Chondrocyte (in vitro differentiated cells): Measurements from ENCODE around the gene PRMT7. TPM values are rescaled to one million over a fixed set of nuclear protein-coding genes. Genes with fewer than 3 reads are reported as not detected.
A peak's percentile ranks its signal among the peaks of the same experiment; 100 is the strongest.

ENCODE experiments used
- DNase-seq: peaks from one replicate; pipeline ENCODE4 v3.0.0; 2021; ENCODE audit warnings: mixed read lengths, low spot score
- H3K27ac Mint-ChIP-seq: one replicate; pipeline ENCODE4 v1.8.0; 2021; ENCODE audit warnings: mild to moderate bottlenecking, moderate library complexity, mixed read lengths; ENCODE audit not compliant: unreplicated experiment
- H3K27me3 Mint-ChIP-seq: 2 replicates; pipeline ENCODE4 v1.8.0; 2021; ENCODE audit warnings: low read depth, mixed read lengths
- H3K36me3 Mint-ChIP-seq: 2 replicates; pipeline ENCODE4 v1.8.0; 2021; ENCODE audit warnings: low read depth, mixed read lengths
- H3K4me1 Mint-ChIP-seq: 2 replicates; pipeline ENCODE4 v1.8.0; 2021; ENCODE audit warnings: low read depth, mild to moderate bottlenecking, mixed read lengths
- H3K4me3 Mint-ChIP-seq: one replicate; pipeline ENCODE4 v1.8.0; 2021; ENCODE audit warnings: mild to moderate bottlenecking, moderate library complexity, mixed read lengths; ENCODE audit not compliant: unreplicated experiment
- H3K9me3 Mint-ChIP-seq: 2 replicates; pipeline ENCODE4 v1.8.0; 2021; ENCODE audit warnings: low read depth, mixed read lengths
- CTCF ChIP-seq: fragments of 200-600 bp; sonication (generic); IDR thresholded peaks from 2 replicates; pipeline ENCODE4 v1.5.0; 2021; ENCODE audit warnings: antibody characterized with exemption, mild to moderate bottlenecking, moderate library complexity
- total RNA-seq: library from RNA; stranded (reverse); gene quantifications from 3 replicates; pipeline ENCODE4 v1.2.1, GENCODE V29; 2021

Gene PRMT7
- total RNA-seq, 1 donor from 2014 or later = 26.7 TPM

GRCh38 chr16:68400083-68400923, 89.5 kb downstream of the PRMT7 start:
- Mint-ChIP-seq H3K9me3 (no peaks in the 10 kb centered on the region), H3K4me1 (peaks cover 12% of the 10 kb centered on the region), H3K27me3 (no peaks in the 10 kb centered on the region), H3K4me3 (no peak overlapping the region), H3K36me3 (no peaks in the 10 kb centered on the region), H3K27ac (no peak overlapping the region)
- peak; percentile 25 for DNase-seq
- no peak for TF ChIP-seq CTCF

GRCh38 chr16:68400924-68401460, 90.2 kb downstream of the PRMT7 start:
- Mint-ChIP-seq H3K27me3 (no peaks in the 10 kb centered on the region), H3K4me1 (peaks cover 12% of the 10 kb centered on the region), H3K4me3 (no peak overlapping the region), H3K27ac (no peak overlapping the region), H3K9me3 (no peaks in the 10 kb centered on the region), H3K36me3 (no peaks in the 10 kb centered on the region)
- TF ChIP-seq CTCF = no peak
- DNase-seq = peak; percentile 49

- Mint-ChIP-seq H3K27ac (peak overlapping the region; percentile 34), H3K36me3 (no peaks in the 10 kb centered on the region), H3K4me3 (no peak overlapping the region), H3K27me3 (no peaks in the 10 kb centered on the region), H3K9me3 (no peaks in the 10 kb centered on the region), H3K4me1 (peaks cover 21% of the 10 kb centered on the region)
- no peak for TF ChIP-seq CTCF
- DNase-seq = peak; percentile 27
These were observed 91.3 kb downstream of the PRMT7 start for GRCh38 chr16:68401871-68402747.

GRCh38 chr16:68402748-68403040, 91.9 kb downstream of the PRMT7 start:
- Mint-ChIP-seq H3K27me3 (no peaks in the 10 kb centered on the region), H3K36me3 (no peaks in the 10 kb centered on the region), H3K27ac (no peak overlapping the region), H3K9me3 (no peaks in the 10 kb centered on the region), H3K4me3 (no peak overlapping the region), H3K4me1 (peaks cover 21% of the 10 kb centered on the region)
- peak; percentile 20 for DNase-seq
- TF ChIP-seq CTCF = no peak

GRCh38 chr16:68403177-68403576, 92.4 kb downstream of the PRMT7 start:
- Mint-ChIP-seq H3K9me3 (no peaks in the 10 kb centered on the region), H3K4me3 (no peak overlapping the region), H3K36me3 (no peaks in the 10 kb centered on the region), H3K27ac (no peak overlapping the region), H3K4me1 (peaks cover 21% of the 10 kb centered on the region), H3K27me3 (no peaks in the 10 kb centered on the region)
- DNase-seq = no peak
- TF ChIP-seq CTCF = no peak
